Glutamatergic neuron (in vitro differentiated cells): Measurements from ENCODE around the gene METTL6. TPM values are rescaled to one million over a fixed set of nuclear protein-coding genes. Genes with fewer than 3 reads are reported as not detected.

Experiments used
- DNase-seq: peaks from one replicate; pipeline ENCODE4 v3.0.0; 2022
- H3K27ac Mint-ChIP-seq: one replicate; pipeline ENCODE4 v1.8.0; 2020; ENCODE audit warnings: mild to moderate bottlenecking, mixed read lengths, inconsistent platforms; ENCODE audit not compliant: unreplicated experiment
- H3K27me3 Mint-ChIP-seq: one replicate; pipeline ENCODE4 v1.8.0; 2020; ENCODE audit warnings: mild to moderate bottlenecking, moderate library complexity, mixed read lengths, inconsistent platforms; ENCODE audit not compliant: unreplicated experiment
- H3K36me3 Mint-ChIP-seq: one replicate; pipeline ENCODE4 v1.8.0; 2020; ENCODE audit warnings: mild to moderate bottlenecking, mixed read lengths, inconsistent platforms; ENCODE audit not compliant: unreplicated experiment
- H3K4me1 Mint-ChIP-seq: one replicate; pipeline ENCODE4 v1.8.0; 2020; ENCODE audit warnings: mild to moderate bottlenecking, low read depth, mixed read lengths, inconsistent platforms; ENCODE audit not compliant: unreplicated experiment
- H3K4me3 Mint-ChIP-seq: one replicate; pipeline ENCODE4 v1.8.0; 2020; ENCODE audit warnings: mild to moderate bottlenecking, mixed read lengths, inconsistent platforms; ENCODE audit not compliant: unreplicated experiment
- H3K9me3 Mint-ChIP-seq: one replicate; pipeline ENCODE4 v1.8.0; 2020; ENCODE audit warnings: mild to moderate bottlenecking, moderate library complexity, mixed read lengths, inconsistent platforms; ENCODE audit not compliant: unreplicated experiment
- CTCF ChIP-seq: fragments of 200-600 bp; sonication (generic); IDR thresholded peaks from one replicate; pipeline ENCODE4 v1.5.0; 2021; ENCODE audit not compliant: partially characterized antibody, unreplicated experiment
- total RNA-seq: library from RNA; stranded (reverse); fragmentation: NEBNext Ultra II Directional; extraction: Animal tissue kit (Norgen Biotek cat#: 25700); gene quantifications from one replicate; pipeline ENCODE4 v1.2.1, GENCODE V29; 2021; ENCODE audit not compliant: unreplicated experiment

METTL6 gene
- total RNA-seq, 1 donor from 2014 or later = 25.9 TPM

- no peak for TF ChIP-seq CTCF
- Mint-ChIP-seq H3K36me3 (no peaks in the 10 kb centered on the region), H3K4me1 (peaks cover 1% of the 10 kb centered on the region), H3K4me3 (no peak overlapping the region), H3K9me3 (peaks cover 6% of the 10 kb centered on the region), H3K27ac (no peak overlapping the region), H3K27me3 (peaks cover 1% of the 10 kb centered on the region)
- no peak for DNase-seq
Measured at GRCh38 chr3:15360788-15361493, 66.4 kb downstream of the METTL6 start.

Other genes starting within 250 kb of the METTL6 start
- gene CAPN7, start 221.3 kb downstream of the METTL6 start, total RNA-seq = 30.2 TPM
- gene SH3BP5, start 95.0 kb downstream of the METTL6 start, total RNA-seq = 25.3 TPM
- 43.9 TPM for gene EAF1, start 54 bp upstream of the METTL6 start, total RNA-seq
- 4.8 TPM for gene COLQ, start 94.2 kb upstream of the METTL6 start, total RNA-seq
- gene HACL1, start 174.0 kb upstream of the METTL6 start, total RNA-seq = 19.0 TPM
- 12.7 TPM for gene BTD, start 174.2 kb upstream of the METTL6 start, total RNA-seq